Bronchial epithelial cell (primary cell): ENCODE results near the gene CRADD. TPM values are rescaled to one million over a fixed set of nuclear protein-coding genes. Genes with fewer than 3 reads are reported as not detected.

ENCODE experiments used
- DNase-seq: peaks from one replicate; pipeline ENCODE4 v3.0.0-alpha.2; 2010; ENCODE audit warnings: low read depth
- FAIRE-seq: peaks from 2 replicates; lab custom pipeline; 2011; peaks lifted over from hg19 to GRCh38; lab: Jason Lieb, UNC
- H3K27me3 ChIP-seq: 2 replicates; pipeline ENCODE4 v1.5.1; 2011; ENCODE audit warnings: low read length; ENCODE audit not compliant: control insufficient read depth, insufficient read depth
- H3K36me3 ChIP-seq: 2 replicates; pipeline ENCODE4 v1.5.1; 2011; ENCODE audit warnings: low read length; ENCODE audit not compliant: control insufficient read depth, insufficient read depth
- H3K4me3 ChIP-seq: 2 replicates; pipeline ENCODE4 v1.5.1; 2011; ENCODE audit warnings: mild to moderate bottlenecking, low read depth, low read length, control low read depth
- total RNA-seq: library from RNA; depleted of rRNA; stranded (reverse); fragments of >200 nt; gene quantifications from 2 replicates; pipeline ENCODE4 v1.2.1, GENCODE V29; 2014
- TF ChIP-seq, protein P1 (sequence below): IDR thresholded peaks from 2 replicates; pipeline ENCODE4 v1.5.1; 2011; ENCODE audit warnings: mild to moderate bottlenecking, moderate library complexity, low read length, control low read depth, inconsistent platforms; ENCODE audit not compliant: insufficient read depth, severe bottlenecking

The CRADD gene
- total RNA-seq, 1 donor from 2014 or later = 11.8 TPM

- TF ChIP-seq, protein P1, sequence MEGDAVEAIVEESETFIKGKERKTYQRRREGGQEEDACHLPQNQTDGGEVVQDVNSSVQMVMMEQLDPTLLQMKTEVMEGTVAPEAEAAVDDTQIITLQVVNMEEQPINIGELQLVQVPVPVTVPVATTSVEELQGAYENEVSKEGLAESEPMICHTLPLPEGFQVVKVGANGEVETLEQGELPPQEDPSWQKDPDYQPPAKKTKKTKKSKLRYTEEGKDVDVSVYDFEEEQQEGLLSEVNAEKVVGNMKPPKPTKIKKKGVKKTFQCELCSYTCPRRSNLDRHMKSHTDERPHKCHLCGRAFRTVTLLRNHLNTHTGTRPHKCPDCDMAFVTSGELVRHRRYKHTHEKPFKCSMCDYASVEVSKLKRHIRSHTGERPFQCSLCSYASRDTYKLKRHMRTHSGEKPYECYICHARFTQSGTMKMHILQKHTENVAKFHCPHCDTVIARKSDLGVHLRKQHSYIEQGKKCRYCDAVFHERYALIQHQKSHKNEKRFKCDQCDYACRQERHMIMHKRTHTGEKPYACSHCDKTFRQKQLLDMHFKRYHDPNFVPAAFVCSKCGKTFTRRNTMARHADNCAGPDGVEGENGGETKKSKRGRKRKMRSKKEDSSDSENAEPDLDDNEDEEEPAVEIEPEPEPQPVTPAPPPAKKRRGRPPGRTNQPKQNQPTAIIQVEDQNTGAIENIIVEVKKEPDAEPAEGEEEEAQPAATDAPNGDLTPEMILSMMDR = no peak
Observed at GRCh38 chr12:93805736-93806141, 128.6 kb downstream of the CRADD start.

GRCh38 chr12:93807354-93807753, 130.2 kb downstream of the CRADD start:
- no peak for FAIRE-seq
- Histone ChIP-seq H3K4me3 (no peak overlapping the region), H3K36me3 (no peaks in the 10 kb centered on the region), H3K27me3 (no peaks in the 10 kb centered on the region)
- no peak for DNase-seq
- TF ChIP-seq, protein P1 = no peak

More at GRCh38 chr12:93805736-93806141, 128.6 kb downstream of the CRADD start:
- no peak overlapping the region for H3K4me3 ChIP-seq
- FAIRE-seq (no peak), DNase-seq (no peak)
- no peaks in the 10 kb centered on the region for H3K27me3 ChIP-seq
- no peaks in the 10 kb centered on the region for H3K36me3 ChIP-seq

DNA sequence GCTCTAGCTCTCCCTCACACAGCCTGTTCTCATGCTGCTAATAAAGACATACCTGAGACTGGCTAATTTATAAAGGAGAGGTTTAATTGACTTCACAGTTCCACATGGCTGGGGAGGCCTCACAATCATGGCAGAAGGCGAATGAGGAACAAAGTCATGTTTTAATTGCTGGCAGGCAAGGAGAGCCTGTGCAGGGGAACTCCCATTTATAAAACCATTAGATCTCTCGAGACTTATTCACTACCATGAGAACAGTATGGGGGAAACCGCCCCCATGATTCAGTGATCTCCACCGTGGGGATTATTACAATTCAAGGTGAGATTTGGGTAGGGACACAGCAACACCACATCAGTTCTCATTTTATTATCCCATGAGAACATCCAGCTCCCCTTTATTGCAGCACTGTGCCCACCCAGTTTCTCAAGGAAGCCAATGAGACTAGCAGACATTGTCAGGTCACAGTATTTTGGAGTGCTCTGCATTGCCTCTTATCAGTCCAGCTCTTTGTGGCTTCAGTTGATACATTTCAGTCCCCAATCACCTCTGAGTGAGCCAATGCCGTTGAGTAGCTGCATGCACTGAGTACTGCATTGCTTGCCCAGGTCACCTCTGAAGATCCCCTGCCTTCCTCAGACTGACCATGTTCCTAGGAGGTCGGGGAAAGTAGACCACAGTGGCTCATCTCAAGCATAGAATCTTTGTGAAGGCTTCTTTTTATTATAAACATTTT, 131.2 kb downstream of the CRADD start:
- Histone ChIP-seq H3K36me3 (no peaks in the 10 kb centered on the region), H3K4me3 (no peak overlapping the region), H3K27me3 (no peaks in the 10 kb centered on the region)
- TF ChIP-seq, protein P1 = no peak
- FAIRE-seq = no peak
- DNase-seq = no peak

DNA sequence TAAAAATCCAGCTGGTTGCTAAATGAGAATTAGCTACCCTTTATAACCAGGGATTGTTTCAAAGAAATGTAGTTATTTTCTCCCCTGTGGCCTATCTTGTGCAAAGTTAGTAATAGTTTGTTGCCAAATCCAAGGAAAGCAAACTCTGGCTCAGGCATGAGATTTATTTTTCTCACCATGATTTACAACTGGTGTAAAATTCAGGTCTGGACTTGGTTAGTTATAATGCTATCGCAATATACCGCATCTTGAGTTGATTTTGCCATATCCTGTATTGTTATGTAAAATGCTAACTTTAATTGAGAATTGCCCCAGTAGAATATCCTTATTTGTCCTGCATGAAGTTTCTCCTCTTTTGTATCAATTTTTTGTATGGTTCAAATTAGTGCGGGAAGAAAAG, 135.5 kb downstream of the CRADD start:
- FAIRE-seq (no peak), DNase-seq (no peak)
- H3K27me3 ChIP-seq = no peaks in the 10 kb centered on the region
- TF ChIP-seq, protein P1 = no peak
- no peak overlapping the region for H3K4me3 ChIP-seq
- no peaks in the 10 kb centered on the region for H3K36me3 ChIP-seq

- DNase-seq (no peak), FAIRE-seq (no peak)
- TF ChIP-seq, protein P1 = no peak
- no peak overlapping the region for H3K4me3 ChIP-seq
- no peaks in the 10 kb centered on the region for H3K27me3 ChIP-seq
- no peaks in the 10 kb centered on the region for H3K36me3 ChIP-seq
Observed at GRCh38 chr12:93813186-93813585, 136.0 kb downstream of the CRADD start.
